Fibroblast of villous mesenchyme (primary cell): ENCODE data around the gene SMARCA4. TPM values are rescaled to one million over a fixed set of nuclear protein-coding genes. Genes with fewer than 3 reads are reported as not detected.

Experiments used
- DNase-seq: peaks from one replicate; pipeline ENCODE4 v3.0.0-alpha.2; 2010; ENCODE audit warnings: low read depth
- H3K4me3 ChIP-seq: 2 replicates; pipeline ENCODE4 v1.5.1; 2011; ENCODE audit warnings: low read depth, mild to moderate bottlenecking, low read length
- CTCF ChIP-seq: IDR thresholded peaks from 2 replicates; pipeline ENCODE4 v1.5.1; 2012; ENCODE audit warnings: low read depth, mild to moderate bottlenecking, low read length; ENCODE audit not compliant: insufficient read depth
- total RNA-seq: library from RNA; depleted of rRNA; stranded (reverse); fragments of >200 nt; gene quantifications from 2 replicates; pipeline ENCODE4 v1.2.3, GENCODE V29; 2012

SMARCA4 gene
- total RNA-seq, 1 donor, result 96.7 TPM

- DNase-seq, result no peak
- no peak for TF ChIP-seq CTCF
- H3K4me3 ChIP-seq, result no peak overlapping the region
Observed at GRCh38 chr19:10918359-10918758, 42.5 kb upstream of the SMARCA4 start.

DNA sequence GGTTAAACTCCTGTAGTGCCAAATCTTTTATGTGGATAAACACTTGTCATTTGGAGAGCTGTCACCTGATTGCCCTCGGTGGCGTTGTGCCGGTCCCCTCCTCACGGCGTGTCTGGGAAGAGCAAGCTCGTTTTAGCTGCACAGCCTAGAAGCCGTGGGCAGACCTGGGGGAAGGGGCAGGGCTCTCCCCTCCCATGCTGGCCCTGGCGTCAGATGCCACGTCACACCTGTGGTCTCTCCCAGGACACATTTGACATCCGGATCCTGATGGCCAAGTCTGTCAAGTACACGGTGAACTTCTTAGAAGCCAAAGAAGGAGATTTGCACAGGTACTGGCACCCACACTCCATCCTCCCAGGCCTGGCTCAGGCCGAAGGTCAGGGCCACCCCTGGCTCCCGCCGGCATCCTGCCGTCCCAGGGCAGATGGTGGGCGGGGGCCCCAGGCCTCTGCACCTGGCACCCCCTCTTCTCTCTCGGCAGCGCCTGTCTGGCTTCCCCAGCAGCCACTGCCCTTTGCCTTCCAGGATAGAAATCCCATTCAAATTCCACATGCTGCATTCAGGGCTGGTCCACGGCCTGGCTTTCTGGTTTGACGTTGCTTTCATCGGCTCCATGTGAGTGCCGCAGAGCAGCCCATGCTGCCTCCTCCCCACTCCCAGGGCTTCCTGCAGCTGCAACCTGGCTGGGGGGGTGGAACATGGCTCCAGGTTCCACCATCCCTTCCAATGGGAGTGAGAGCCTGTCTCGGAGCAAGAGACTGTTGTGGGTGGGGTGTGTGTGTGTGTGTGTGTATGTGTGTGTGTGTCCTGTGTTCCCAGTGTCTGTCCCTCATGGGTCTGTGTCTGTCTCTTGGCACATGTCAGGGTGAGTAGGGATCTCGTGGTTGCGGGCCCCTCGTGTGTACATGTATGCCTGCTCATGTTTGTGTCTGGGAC, 41.2 kb upstream of the SMARCA4 start:
- no peak for DNase-seq
- H3K4me3 ChIP-seq, result no peak overlapping the region
- no peak for TF ChIP-seq CTCF

GRCh38 chr19:10920288-10920655, 40.6 kb upstream of the SMARCA4 start:
- DNase-seq, result no peak

GRCh38 chr19:10920781-10921180, 40.0 kb upstream of the SMARCA4 start:
- H3K4me3 ChIP-seq, result no peak overlapping the region
- no peak for TF ChIP-seq CTCF
- no peak for DNase-seq

More at GRCh38 chr19:10920288-10920655, 40.6 kb upstream of the SMARCA4 start:
- no peak overlapping the region for H3K4me3 ChIP-seq
- TF ChIP-seq CTCF, result no peak

DNA sequence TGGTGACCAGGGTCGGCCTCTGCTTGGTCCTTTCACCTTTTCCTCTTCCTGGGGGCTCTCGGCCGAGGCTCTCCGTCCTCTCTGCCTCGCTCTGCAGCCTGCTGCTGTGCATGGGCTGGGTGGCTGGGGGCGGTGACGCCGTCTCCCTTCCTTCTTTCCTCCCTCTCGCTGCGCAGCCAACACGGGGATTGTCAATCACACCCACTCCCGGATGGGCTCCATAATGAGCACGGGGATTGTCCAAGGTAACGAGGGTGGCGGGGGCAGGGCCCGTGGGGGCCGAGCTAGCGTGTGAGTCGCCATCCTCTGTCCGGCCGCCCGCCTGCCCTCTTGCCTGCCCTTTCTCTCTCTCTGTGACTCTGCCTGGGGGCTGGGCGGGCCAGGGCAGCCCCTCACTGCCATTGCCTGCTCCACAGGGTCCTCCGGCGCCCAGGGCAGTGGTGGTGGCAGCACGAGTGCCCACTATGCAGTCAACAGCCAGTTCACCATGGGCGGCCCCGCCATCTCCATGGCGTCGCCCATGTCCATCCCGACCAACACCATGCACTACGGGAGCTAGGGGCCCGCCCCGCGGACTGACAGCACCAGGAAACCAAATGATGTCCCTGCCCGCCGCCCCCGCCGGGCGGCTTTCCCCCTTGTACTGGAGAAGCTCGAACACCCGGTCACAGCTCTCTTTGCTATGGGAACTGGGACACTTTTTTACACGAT, 39.5 kb upstream of the SMARCA4 start:
- TF ChIP-seq CTCF, result no peak
- no peak for DNase-seq

GRCh38 chr19:10921910-10922637, 38.8 kb upstream of the SMARCA4 start:
- no peak for DNase-seq
- H3K4me3 ChIP-seq, result no peak overlapping the region
- TF ChIP-seq CTCF, result no peak

More for the DNA sequence above, 39.5 kb upstream of the SMARCA4 start:
- no peak overlapping the region for H3K4me3 ChIP-seq
